MM.1S (cell line): Measurements from ENCODE around the gene CNTN6.

Source experiments
- DNase-seq: peaks from one replicate; pipeline ENCODE4 v3.0.0-alpha.2; 2015
- H2AFZ ChIP-seq: fragments of 300-600 bp; sonication (generic); 2 replicates; pipeline ENCODE4 v1.6.0; 2016; ENCODE audit warnings: antibody characterized with exemption, low read length
- H3F3A ChIP-seq: fragments of 300-600 bp; sonication (generic); 2 replicates; pipeline ENCODE4 v1.6.1; 2016; ENCODE audit warnings: mild to moderate bottlenecking, antibody characterized with exemption, low read length, moderate library complexity, mixed read lengths; ENCODE audit not compliant: insufficient read depth
- H3K27ac ChIP-seq: fragments of 300-600 bp; sonication (generic); 2 replicates; pipeline ENCODE4 v1.5.1; 2016; ENCODE audit warnings: mild to moderate bottlenecking, low read length
- H3K27me3 ChIP-seq: fragments of 300-600 bp; sonication (generic); replicated peaks from 2 replicates; pipeline ENCODE4 v1.6.0; 2016; ENCODE audit warnings: low read length; ENCODE audit not compliant: insufficient read depth
- H3K36me3 ChIP-seq: fragments of 300-600 bp; sonication (generic); replicated peaks from 2 replicates; pipeline ENCODE4 v1.6.1; 2016; ENCODE audit warnings: mild to moderate bottlenecking, low read length, mixed read lengths; ENCODE audit not compliant: insufficient read depth
- H3K4me1 ChIP-seq: fragments of 300-600 bp; sonication (generic); 2 replicates; pipeline ENCODE4 v1.6.1; 2016; ENCODE audit warnings: low read length, mixed read lengths
- H3K4me2 ChIP-seq: fragments of 300-600 bp; sonication (generic); 2 replicates; pipeline ENCODE4 v1.6.0; 2016; ENCODE audit warnings: low read depth, low read length
- H3K4me3 ChIP-seq: fragments of 300-600 bp; sonication (generic); 2 replicates; pipeline ENCODE4 v1.5.1; 2016; ENCODE audit warnings: low read length, mixed read lengths
- H3K79me2 ChIP-seq: fragments of 300-600 bp; sonication (generic); 2 replicates; pipeline ENCODE4 v1.6.1; 2016; ENCODE audit warnings: mixed run types, low read length, mixed read lengths
- H3K9ac ChIP-seq: fragments of 300-600 bp; sonication (generic); 2 replicates; pipeline ENCODE4 v1.6.1; 2016; ENCODE audit warnings: low read length, mixed read lengths
- H3K9me2 ChIP-seq: fragments of 300-600 bp; sonication (generic); replicated peaks from 2 replicates; pipeline ENCODE4 v1.6.1; 2016; ENCODE audit warnings: mild to moderate bottlenecking, low read length, mixed read lengths; ENCODE audit not compliant: insufficient read depth
- H3K9me3 ChIP-seq: fragments of 300-600 bp; sonication (generic); replicated peaks from 2 replicates; pipeline ENCODE4 v1.6.1; 2016; ENCODE audit warnings: mild to moderate bottlenecking, low read length, mixed read lengths; ENCODE audit not compliant: insufficient read depth
- H4K20me1 ChIP-seq: fragments of 300-600 bp; sonication (generic); 2 replicates; pipeline ENCODE4 v1.6.1; 2016; ENCODE audit warnings: mild to moderate bottlenecking, low read length, moderate library complexity, mixed read lengths; ENCODE audit not compliant: insufficient read depth
- EZH2 ChIP-seq: fragments of 300-600 bp; sonication (generic); optimal IDR thresholded peaks from 2 replicates; pipeline ENCODE3; 2017; ENCODE audit warnings: low read depth, mild to moderate bottlenecking, antibody characterized with exemption, low read length, mixed read lengths
- EZH2phosphoT487 ChIP-seq: fragments of 300-600 bp; sonication (generic); IDR thresholded peaks from 2 replicates; pipeline ENCODE4 v1.6.1; 2018; ENCODE audit warnings: antibody characterized with exemption, low read length
- TF ChIP-seq, protein P1 (sequence below): fragments of 300-600 bp; sonication (generic); IDR thresholded peaks from 2 replicates; pipeline ENCODE4 v1.5.1; 2016; ENCODE audit warnings: antibody characterized with exemption, low read length, mixed read lengths

The CNTN6 gene

DNA sequence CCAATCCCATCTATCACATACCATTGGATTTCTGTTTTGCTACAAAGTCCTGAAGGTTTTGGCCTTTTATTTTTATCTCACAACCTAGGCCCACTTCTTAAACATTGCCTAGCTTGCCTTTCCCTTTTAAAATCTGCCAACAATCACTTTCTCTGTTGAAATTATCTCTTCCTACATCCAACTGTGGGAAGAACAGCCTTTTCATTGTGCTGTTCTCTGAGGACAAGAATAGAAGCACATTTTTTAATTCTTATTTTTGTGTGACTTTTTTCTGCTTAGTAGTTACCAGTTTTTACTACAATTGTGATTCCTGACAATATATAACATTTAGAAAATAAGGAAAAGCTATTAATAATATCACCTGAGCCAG lies 159.2 kb downstream of the CNTN6 start:
- Histone ChIP-seq H4K20me1 (no peaks in the 10 kb centered on the region), H3K4me1 (no peaks in the 10 kb centered on the region), H3K9me2 (no peaks in the 10 kb centered on the region), H3K9ac (no peak overlapping the region), H3K4me2 (no peak overlapping the region), H3K36me3 (no peaks in the 10 kb centered on the region), H2AFZ (no peak overlapping the region), H3K9me3 (no peaks in the 10 kb centered on the region), H3K4me3 (no peak overlapping the region), H3K27ac (no peak overlapping the region), H3K27me3 (no peaks in the 10 kb centered on the region), H3F3A (no peaks in the 10 kb centered on the region), H3K79me2 (no peaks in the 10 kb centered on the region)
- TF ChIP-seq, protein P1, sequence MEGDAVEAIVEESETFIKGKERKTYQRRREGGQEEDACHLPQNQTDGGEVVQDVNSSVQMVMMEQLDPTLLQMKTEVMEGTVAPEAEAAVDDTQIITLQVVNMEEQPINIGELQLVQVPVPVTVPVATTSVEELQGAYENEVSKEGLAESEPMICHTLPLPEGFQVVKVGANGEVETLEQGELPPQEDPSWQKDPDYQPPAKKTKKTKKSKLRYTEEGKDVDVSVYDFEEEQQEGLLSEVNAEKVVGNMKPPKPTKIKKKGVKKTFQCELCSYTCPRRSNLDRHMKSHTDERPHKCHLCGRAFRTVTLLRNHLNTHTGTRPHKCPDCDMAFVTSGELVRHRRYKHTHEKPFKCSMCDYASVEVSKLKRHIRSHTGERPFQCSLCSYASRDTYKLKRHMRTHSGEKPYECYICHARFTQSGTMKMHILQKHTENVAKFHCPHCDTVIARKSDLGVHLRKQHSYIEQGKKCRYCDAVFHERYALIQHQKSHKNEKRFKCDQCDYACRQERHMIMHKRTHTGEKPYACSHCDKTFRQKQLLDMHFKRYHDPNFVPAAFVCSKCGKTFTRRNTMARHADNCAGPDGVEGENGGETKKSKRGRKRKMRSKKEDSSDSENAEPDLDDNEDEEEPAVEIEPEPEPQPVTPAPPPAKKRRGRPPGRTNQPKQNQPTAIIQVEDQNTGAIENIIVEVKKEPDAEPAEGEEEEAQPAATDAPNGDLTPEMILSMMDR = no peak
- TF ChIP-seq EZH2 = no peak
- TF ChIP-seq EZH2phosphoT487 = no peak
- DNase-seq = no peak

DNA sequence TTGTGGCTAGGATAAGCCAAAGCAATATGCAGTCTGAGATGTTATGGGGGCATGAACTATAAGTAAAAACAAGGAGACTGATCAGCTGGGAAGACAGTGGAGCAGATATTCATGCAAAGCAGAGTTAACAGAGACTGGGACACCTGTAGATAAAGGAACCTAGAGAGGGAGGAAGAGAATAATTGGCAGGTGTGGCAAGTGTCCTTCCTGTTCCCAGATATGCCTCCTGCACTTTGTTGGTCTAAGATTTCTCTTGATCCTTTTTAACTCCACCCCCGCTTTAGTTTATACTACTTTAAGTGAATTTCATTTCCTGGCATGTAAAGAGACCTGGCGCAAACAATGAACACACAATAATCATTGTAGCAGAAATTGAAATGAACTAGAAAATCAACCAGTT lies 169.4 kb downstream of the CNTN6 start:
- Histone ChIP-seq H3K4me3 (no peak overlapping the region), H3K27ac (no peak overlapping the region), H3K4me2 (no peak overlapping the region), H3K9me3 (no peaks in the 10 kb centered on the region), H3K27me3 (no peaks in the 10 kb centered on the region), H3K4me1 (no peaks in the 10 kb centered on the region), H3K9me2 (no peaks in the 10 kb centered on the region), H3K9ac (no peak overlapping the region), H3K79me2 (no peaks in the 10 kb centered on the region), H2AFZ (no peak overlapping the region), H3K36me3 (no peaks in the 10 kb centered on the region), H3F3A (no peaks in the 10 kb centered on the region), H4K20me1 (no peaks in the 10 kb centered on the region)
- no peak for DNase-seq
- TF ChIP-seq, protein P1 = no peak
- TF ChIP-seq EZH2 (no peak), EZH2phosphoT487 (no peak)

DNA sequence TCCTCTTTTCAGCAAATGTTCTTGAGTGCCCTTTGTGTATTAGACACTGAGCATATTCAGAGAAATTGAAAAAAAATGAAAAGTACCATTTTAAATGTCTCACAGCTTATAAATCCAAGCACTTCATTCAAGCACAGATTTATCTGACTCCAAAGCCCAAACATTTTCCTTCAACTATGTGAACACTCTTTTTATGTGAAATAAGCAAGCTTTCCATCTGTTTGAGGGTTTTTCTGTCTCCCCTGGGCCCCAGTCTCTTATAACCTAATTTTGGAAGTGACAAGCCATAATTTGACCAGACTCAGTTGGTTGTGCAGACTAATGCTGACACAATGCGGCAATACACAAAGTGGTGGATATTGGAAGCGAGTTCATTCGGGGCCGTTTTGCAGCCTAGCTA lies 170.3 kb downstream of the CNTN6 start:
- H3K79me2 ChIP-seq = no peaks in the 10 kb centered on the region
- H3K9me2 ChIP-seq = no peaks in the 10 kb centered on the region
- TF ChIP-seq, protein P1 = no peak
- TF ChIP-seq EZH2 (no peak), EZH2phosphoT487 (no peak)

More for the DNA sequence above, 170.3 kb downstream of the CNTN6 start:
- Histone ChIP-seq H3K4me3 (no peak overlapping the region), H2AFZ (no peak overlapping the region), H3K4me1 (no peaks in the 10 kb centered on the region), H3K36me3 (no peaks in the 10 kb centered on the region), H3K9me3 (no peaks in the 10 kb centered on the region), H3K27me3 (no peaks in the 10 kb centered on the region), H4K20me1 (no peaks in the 10 kb centered on the region), H3K4me2 (no peak overlapping the region), H3K27ac (no peak overlapping the region), H3F3A (no peaks in the 10 kb centered on the region), H3K9ac (no peak overlapping the region)
- DNase-seq = no peak
